ENCODE results near the gene ABL2.

DNA sequence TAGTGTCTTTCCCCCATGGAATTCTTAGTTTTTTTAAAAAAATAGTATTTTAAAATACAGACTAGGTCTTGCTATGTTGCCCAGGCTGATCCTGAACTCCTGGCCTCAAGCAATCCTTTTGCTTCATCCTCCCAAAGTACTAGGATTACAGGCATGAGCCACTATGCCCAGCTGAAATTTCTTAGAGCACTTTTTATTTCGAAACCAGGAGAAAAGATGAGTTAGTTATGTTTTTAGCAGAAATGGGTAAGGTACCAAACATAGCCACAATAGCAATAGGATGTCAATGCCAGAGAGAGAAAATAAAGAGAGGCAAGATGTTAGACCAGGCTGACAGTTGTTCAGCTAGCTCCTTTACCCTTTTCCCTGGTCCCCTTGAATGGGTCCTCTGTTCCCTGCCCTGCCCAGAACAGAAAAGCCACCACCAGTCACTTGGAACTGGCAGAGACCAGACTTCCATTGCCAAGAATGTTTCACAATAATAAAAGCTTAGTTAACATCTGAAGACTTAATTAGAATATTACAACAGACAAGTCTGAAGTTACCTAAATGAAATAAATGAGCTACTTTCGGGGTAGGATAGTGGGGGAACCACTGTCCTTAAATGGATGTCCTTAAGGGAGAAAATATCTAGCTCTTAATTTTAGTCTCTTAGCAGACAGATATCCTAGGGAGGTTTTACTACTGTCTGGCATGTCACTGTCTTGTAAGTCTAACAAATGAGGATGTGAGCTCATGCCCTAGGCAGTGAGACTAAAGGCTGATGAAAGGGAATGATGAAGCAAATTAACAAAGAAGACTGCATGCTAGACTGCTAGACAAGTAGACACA, 54.3 kb downstream of the ABL2 start:
- TF ChIP-seq POLR2A (IDR thresholded peaks at IDR 0.05; ENCODE audit: low read depth, low read length) (no peak), GATA2 (IDR thresholded peaks at IDR 0.05; ENCODE audit: insufficient read depth, insufficient read length, low read depth, low read length) (no peak), POLR2AphosphoS5 (IDR thresholded peaks at IDR 0.05; ENCODE audit: insufficient read depth, low read depth, low read length) (no peak)

All from endothelial cell of umbilical vein (primary cell).